Astrocyte of the spinal cord (primary cell): Measurements from ENCODE around the gene SEMA3E.

Source experiments
- DNase-seq: peaks from one replicate; pipeline ENCODE4 v3.0.0; 2011; ENCODE audit warnings: low read depth, low spot score
- H3K4me3 ChIP-seq: 2 replicates; pipeline ENCODE4 v1.5.1; 2011; ENCODE audit warnings: low read depth, mild to moderate bottlenecking, low read length, moderate library complexity
- in situ Hi-C: cut with HindIII; loops from 2 replicates; pipeline ENCODE4 v1.10.0; 2017; ENCODE audit warnings: low sequenced_read_pairs
- TF ChIP-seq, protein P1 (sequence below): IDR thresholded peaks from 2 replicates; pipeline ENCODE4 v1.5.1; 2012; ENCODE audit warnings: low read depth, mild to moderate bottlenecking, low read length, inconsistent platforms

SEMA3E gene

GRCh38 chr7:83599131-83599530 is 49.8 kb downstream of the SEMA3E start:
- DNase-seq, result peak; percentile 45
- H3K4me3 ChIP-seq, result no peak overlapping the region
- TF ChIP-seq, protein P1, sequence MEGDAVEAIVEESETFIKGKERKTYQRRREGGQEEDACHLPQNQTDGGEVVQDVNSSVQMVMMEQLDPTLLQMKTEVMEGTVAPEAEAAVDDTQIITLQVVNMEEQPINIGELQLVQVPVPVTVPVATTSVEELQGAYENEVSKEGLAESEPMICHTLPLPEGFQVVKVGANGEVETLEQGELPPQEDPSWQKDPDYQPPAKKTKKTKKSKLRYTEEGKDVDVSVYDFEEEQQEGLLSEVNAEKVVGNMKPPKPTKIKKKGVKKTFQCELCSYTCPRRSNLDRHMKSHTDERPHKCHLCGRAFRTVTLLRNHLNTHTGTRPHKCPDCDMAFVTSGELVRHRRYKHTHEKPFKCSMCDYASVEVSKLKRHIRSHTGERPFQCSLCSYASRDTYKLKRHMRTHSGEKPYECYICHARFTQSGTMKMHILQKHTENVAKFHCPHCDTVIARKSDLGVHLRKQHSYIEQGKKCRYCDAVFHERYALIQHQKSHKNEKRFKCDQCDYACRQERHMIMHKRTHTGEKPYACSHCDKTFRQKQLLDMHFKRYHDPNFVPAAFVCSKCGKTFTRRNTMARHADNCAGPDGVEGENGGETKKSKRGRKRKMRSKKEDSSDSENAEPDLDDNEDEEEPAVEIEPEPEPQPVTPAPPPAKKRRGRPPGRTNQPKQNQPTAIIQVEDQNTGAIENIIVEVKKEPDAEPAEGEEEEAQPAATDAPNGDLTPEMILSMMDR, result no peak
- in situ Hi-C loops, result no loop called here

- in situ Hi-C loops, result no loop called here
- TF ChIP-seq, protein P1, result no peak
- DNase-seq, result no peak
- H3K4me3 ChIP-seq, result no peak overlapping the region
These were observed 54.9 kb downstream of the SEMA3E start for GRCh38 chr7:83593921-83594475.

DNA sequence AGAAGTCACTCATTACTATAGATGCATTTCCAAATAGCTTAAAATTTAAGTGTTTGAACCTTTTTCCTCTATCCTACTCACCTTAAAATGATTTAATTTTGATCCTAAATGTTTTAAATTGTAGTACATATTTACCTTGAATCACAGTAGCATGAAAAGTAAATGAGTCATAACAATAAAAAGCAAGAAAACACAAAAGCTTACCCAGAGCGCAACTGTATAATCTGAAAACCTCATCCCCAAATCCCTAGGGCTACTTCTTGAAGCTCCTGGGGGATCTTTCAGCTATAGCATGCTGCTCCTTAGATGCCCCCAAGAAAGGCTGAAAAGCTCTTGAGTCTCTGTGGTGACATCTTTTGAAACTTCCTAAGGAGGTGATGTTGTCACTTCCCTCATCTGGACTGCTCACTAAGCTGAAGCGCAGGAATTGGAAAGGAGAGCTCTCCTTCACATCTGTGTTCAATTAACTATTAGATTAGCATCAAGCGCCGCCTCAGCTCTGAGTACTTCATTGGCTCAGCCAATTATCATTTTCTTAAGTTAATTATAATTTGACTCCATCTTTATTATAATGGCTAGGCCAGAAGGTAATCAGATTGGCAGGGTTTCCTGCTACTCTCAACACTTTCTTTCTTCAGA is 60.2 kb downstream of the SEMA3E start:
- no peak for DNase-seq
- in situ Hi-C loops, result no loop called here

GRCh38 chr7:83586281-83586680 is 62.7 kb downstream of the SEMA3E start:
- peak; percentile 7 for DNase-seq
- in situ Hi-C loops, result no loop called here
- H3K4me3 ChIP-seq, result no peak overlapping the region
- TF ChIP-seq, protein P1, result no peak

More for the DNA sequence above, 60.2 kb downstream of the SEMA3E start:
- no peak overlapping the region for H3K4me3 ChIP-seq
- TF ChIP-seq, protein P1, result no peak

- H3K4me3 ChIP-seq, result no peak overlapping the region
- in situ Hi-C loops, result no loop called here
- TF ChIP-seq, protein P1, result no peak
- no peak for DNase-seq
These were observed 67.1 kb downstream of the SEMA3E start for GRCh38 chr7:83581667-83582435.

- no peak overlapping the region for H3K4me3 ChIP-seq
- in situ Hi-C loops, result no loop called here
- TF ChIP-seq, protein P1, result no peak
- DNase-seq, result peak; percentile 50
These were observed 69.2 kb downstream of the SEMA3E start for GRCh38 chr7:83579740-83580139.
